Loucy (cell line): ENCODE results near the gene YIF1A.

Experiments
- EZH2phosphoT487 ChIP-seq: fragments of 200-600 bp; IDR thresholded peaks from 2 replicates; pipeline ENCODE4 v1.6.1; 2018; ENCODE audit warnings: antibody characterized with exemption, mild to moderate bottlenecking, moderate library complexity, borderline replicate concordance
- TF ChIP-seq, protein P1 (sequence below): fragments of 200-600 bp; sonication (generic); conservative IDR thresholded peaks from 2 replicates; pipeline ENCODE4 v1.5.1; 2014; ENCODE audit warnings: mild to moderate bottlenecking, antibody characterized with exemption, low read length

DNA sequence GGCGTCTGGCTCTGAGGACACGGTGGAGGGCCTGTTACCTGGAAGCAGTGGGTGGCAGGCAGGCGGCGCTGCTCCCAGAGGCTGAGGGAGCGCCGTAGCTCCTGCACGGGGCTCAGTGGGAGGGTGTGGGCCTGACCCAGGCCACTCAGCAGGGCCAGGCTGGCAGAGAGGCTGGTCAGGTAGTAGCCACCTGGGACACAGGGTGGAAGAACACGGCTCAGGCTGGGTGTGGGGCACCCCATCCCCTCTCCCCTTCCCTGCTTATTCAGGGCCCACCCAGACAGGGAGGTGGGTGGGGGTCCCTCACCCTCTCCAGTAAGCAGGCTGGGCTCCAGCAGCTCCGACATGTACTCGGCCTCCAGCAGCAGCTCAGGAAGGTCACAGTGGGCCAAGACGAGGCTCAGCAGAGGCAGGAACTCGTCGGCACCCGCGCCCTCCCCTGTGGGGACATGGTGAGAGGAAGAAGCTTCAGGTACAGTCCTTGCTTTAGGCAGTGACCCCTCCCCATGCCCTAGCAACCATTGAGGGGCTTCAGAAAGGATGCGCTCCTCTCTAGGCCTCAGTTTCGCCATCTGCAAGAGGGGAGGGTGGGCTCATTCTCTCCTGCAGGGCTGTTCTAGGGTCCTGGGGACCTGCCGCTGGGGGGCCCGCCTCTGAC, 44.4 kb upstream of the YIF1A start:
- TF ChIP-seq, protein P1, sequence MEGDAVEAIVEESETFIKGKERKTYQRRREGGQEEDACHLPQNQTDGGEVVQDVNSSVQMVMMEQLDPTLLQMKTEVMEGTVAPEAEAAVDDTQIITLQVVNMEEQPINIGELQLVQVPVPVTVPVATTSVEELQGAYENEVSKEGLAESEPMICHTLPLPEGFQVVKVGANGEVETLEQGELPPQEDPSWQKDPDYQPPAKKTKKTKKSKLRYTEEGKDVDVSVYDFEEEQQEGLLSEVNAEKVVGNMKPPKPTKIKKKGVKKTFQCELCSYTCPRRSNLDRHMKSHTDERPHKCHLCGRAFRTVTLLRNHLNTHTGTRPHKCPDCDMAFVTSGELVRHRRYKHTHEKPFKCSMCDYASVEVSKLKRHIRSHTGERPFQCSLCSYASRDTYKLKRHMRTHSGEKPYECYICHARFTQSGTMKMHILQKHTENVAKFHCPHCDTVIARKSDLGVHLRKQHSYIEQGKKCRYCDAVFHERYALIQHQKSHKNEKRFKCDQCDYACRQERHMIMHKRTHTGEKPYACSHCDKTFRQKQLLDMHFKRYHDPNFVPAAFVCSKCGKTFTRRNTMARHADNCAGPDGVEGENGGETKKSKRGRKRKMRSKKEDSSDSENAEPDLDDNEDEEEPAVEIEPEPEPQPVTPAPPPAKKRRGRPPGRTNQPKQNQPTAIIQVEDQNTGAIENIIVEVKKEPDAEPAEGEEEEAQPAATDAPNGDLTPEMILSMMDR: no peak
- TF ChIP-seq EZH2phosphoT487: no peak
